Hippocampal formation (tissue), 2 donors: ENCODE data around the gene MCC.
A peak's percentile ranks its signal among the peaks of the same experiment; 100 is the strongest.

Experiments used
- DNase-seq, 2 donors: peaks; one replicate each; lab custom pipeline; 2025; lab: John Stamatoyannopoulos, UW

The MCC gene

DNA sequence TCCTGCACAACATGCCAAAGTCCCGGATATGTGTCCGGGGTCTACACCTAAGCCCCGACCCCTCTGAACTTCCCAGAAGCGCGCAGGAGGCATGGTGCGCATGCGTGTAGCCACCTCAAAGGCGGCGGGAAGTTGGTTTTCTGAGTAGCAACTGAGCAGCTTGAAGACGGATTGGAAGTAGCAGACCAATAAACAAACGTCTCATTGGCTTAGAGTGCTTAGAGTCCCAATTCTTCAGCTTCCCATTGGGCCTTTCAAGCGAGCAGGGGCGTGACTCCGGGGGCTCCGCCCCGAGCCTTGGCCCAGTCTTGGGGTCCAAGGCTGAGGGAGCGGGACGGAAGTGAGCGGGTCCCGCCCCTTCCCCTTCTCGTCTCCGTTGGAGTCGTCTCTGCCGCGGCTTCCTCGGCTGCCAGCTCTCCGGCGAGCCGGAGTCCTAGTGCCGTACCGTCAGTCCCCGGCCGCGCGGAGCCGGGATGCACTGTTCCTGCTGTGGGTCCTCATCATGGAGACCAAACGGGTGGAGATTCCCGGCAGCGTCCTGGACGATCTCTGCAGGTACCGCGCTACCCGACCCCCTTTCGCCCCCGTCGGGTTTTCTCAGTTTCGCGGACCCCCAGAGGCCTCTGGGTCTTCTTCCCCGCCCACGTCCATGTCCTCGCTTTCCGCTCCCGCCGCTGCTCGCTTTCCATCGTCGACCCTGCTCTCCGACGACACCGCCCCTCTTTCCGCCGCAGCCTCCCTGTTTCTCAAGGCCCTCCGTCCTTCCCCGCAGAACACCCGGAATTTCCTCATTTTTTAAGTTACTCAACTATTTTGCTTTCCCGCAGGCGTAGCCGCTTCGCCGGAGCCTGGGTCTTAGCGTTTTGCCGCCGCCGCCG, 511.6 kb downstream of the MCC start, which contains the start of gene DCP2:
Gene DCP2 (plus strand): TSS at position 367 of the 878 bp plus-strand sequence. CDS start 136 bp downstream, at position 503.
- DNase-seq: peak; percentile 90 to 99

DNA sequence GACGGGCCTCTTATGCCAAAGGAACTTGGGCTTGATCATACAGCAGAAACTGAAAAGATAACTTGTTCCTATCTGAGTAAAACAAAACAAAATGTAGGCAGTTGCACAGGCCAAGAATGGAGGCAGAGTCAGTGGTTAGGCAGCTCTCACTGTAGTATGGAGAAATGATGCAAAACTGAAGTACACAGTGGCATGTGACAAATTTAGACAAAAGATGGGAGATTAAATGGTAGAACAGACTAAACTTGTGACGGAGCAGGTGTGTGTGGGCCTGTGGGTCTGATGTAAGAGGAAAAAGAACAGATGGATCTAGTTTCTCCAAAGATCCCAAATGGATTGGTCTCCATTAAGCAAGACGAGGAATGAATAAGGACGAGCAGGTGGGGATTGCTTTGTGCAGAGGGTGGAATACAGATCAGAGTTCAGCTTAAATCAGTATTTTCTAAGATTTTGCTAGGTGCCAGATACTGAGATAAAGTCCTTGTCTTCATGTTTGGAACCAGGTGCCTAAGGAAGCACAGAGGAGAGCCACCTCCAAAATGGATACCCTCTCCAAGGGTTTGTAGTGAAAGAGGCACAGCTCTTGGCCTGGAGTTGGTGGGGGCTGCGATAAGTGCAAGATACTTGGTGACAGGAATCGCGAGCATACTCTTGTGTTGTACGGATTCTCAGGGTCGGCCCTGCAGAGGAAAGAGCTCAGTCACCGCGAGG, 512.4 kb downstream of the MCC start:
- DNase-seq: no peak

DNA sequence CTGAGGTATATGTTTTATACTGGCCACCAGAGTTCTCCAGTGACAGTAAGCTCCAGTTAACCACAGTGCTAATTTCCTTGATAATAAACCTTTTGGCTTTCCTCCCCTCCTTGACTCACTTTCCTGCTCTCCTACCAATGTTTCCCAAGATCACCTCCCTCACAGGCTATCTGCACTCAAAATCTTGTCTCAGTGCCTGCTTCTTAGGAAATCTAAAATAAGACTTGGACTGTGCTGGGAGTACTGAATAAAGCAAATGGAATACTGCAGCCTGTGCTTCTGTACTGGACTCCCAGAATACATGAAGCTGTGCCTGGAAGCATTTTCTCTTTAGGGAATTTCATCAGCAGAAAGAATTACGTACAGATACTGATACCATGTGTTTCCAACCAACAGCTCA, 513.4 kb downstream of the MCC start:
- DNase-seq: no peak

DNA sequence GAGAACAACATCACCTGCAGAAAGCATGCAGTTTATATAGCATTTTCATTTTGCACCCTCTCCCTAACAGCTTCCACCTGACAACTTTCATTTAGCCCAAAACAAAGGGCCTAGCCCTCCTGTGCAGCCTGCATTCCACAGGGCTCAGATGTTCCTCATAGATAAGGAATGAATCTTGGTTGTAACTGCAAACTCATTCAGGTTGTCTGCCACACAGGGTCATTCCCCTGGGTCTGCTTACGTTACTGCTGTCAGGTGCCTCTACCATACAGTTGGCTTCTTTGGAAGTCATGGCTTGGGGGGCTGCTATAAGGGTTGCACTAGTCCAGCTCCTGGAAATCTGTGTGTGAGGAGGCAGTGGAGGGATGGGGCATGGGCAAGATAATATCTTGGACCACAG, 514.3 kb downstream of the MCC start:
- no peak for DNase-seq

DNA sequence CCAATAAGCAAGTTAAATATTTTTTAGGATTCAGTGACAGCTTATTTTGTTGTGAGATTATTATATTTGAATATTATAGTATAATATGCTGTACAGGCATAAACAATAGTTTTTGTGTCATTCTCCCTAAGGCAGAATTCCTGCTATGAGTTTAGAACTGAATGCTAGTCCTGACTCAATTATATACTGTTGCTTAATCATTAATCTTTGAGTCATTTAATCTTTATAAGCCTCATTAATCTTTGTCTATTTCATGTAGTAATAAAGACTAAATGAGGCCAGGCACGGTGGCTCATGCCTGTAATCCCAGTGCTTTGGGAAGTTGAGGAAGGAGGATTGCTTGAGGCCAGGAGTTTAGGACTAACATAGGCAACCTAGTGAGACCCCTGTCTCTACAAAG, 515.2 kb downstream of the MCC start:
- no peak for DNase-seq
